GM18519 (cell line): Measurements from ENCODE around the gene LMAN2.

ENCODE experiments used
- ATAC-seq: cut with Tn5 transposase; IDR thresholded peaks from one replicate; pipeline ENCODE4 v1.9.1; 2021; ENCODE audit warnings: mild to moderate bottlenecking, moderate library complexity; ENCODE audit not compliant: unreplicated experiment, low FRiP score

Gene LMAN2

DNA sequence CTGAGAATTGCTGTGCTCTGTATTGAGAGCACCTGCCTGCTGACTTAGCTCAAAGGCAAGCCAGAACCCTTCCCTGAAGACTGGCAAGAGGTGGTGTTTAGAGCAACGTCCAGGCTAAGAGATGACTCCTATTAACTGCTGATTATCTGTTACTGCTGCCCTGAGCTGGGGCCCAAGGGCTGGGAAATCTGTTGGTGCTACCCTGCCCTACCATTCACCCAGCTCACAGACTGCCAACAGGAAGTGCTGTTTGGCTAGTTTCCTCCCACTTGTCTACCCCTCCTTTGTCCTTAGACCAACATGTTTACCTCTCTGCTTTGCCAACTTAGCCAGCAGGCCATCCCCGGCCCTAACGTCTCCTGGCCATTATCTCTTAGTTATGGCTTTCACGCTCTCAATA, 54.9 kb downstream of the LMAN2 start:
- ATAC-seq = no peak

- no peak for ATAC-seq
Measured at GRCh38 chr5:177295924-177296323, 55.5 kb downstream of the LMAN2 start.

DNA sequence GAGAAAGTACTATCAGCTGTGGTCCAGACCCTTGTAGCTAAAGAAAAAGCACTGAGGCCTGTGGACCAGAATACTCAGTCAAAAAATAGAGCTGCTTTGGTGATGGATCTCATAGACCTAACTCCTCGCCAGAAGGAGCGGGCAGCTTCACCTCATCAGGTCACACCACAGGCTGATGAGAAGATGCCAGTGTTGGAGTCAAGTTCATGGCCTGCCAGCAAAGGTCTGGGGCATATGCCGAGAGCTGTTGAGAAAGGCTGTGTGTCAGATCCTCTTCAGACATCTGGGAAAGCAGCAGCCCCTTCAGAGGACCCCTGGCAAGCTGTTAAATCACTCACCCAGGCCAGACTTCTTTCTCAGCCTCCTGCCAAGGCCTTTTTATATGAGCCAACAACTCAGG, 56.8 kb downstream of the LMAN2 start:
- ATAC-seq = no peak

DNA sequence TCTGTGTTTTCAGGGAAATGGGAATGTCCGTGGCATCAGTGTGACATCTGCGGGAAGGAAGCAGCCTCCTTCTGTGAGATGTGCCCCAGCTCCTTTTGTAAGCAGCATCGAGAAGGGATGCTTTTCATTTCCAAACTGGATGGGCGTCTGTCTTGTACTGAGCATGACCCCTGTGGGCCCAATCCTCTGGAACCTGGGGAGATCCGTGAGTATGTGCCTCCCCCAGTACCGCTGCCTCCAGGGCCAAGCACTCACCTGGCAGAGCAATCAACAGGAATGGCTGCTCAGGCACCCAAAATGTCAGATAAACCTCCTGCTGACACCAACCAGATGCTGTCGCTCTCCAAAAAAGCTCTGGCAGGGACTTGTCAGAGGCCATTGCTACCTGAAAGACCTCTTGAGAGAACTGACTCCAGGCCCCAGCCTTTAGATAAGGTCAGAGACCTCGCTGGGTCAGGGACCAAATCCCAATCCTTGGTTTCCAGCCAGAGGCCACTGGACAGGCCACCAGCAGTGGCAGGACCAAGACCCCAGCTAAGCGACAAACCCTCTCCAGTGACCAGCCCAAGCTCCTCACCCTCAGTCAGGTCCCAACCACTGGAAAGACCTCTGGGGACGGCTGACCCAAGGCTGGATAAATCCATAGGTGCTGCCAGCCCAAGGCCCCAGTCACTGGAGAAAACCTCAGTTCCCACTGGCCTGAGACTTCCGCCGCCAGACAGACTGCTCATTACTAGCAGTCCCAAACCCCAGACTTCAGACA, 57.5 kb downstream of the LMAN2 start:
- no peak for ATAC-seq

GRCh38 chr5:177291735-177292134, 59.7 kb downstream of the LMAN2 start:
- no peak for ATAC-seq

DNA sequence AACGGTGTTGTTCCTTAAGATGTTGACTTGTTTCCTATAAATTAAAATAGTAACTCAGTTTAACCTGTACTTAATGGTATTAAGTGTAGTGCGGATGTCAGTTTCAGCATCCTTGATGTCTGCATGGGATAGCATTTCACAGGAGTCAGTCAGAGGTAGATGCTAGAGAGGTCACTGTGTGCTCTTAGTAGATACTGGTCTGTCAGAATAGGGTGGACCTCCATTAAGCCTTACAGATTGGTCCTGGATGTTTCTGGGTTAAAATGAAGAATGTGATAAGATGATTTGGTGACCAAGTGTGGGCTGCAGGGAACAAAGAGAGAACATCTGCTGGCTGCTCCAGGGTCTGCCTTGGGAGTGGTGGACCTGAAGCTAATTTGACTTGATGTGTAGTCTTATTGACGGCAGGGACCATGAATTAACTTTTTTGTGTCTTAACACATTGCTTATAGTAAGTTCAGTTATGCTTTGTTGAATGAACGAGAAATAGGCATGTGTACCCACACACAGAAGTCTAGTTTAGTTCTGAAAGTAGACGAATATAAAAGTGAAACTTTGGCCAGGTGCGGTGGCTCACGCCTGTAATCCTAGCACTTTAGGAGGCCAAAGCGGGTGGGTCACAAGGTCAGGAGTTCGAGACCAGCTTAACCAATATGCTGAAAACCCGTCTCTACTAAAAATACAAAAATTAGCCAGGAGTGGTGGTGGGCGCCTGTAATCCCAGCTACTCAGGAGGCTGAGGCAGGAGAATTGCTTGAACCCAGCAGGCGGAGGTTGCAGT, 60.5 kb downstream of the LMAN2 start:
- ATAC-seq = no peak

DNA sequence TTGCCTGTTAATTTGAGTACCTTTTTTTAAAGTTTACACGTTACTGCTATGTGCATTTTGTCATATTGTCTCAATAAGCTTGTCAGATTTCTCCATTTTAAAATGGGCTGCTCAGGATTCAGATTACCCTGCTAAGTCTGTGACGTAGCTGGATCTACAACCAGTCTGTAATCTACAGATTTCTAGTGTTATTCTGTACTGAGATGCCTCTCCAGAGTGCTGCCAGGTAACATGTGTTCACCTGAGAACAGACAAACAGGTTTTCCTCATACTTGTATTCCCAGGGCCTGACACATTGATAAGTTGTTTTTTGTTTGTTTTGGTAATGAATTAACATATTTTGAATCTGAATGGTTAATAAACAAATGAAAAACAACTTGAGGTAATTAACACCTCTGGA, 63.3 kb downstream of the LMAN2 start:
- no peak for ATAC-seq
